Type B pancreatic cell (in vitro differentiated cells): ENCODE data around the gene AZIN2. TPM values are rescaled to one million over a fixed set of nuclear protein-coding genes. Genes with fewer than 3 reads are reported as not detected.
"Not testable (repeated sequence)": the region's sequence is repeated elsewhere in the genome, so short reads cannot be mapped to it uniquely, and the experiment has no call there.

Source experiments
- DNase-seq: peaks from one replicate; pipeline ENCODE4 v3.0.0; 2021; ENCODE audit warnings: mixed read lengths; ENCODE audit not compliant: unreplicated experiment; ENCODE audit errors: extremely low spot score
- H3K27ac Mint-ChIP-seq: 2 replicates; pipeline ENCODE4 v1.8.0; 2021; ENCODE audit warnings: mild to moderate bottlenecking, mixed read lengths
- H3K27me3 Mint-ChIP-seq: 2 replicates; pipeline ENCODE4 v1.8.0; 2021; ENCODE audit warnings: mixed read lengths
- H3K36me3 Mint-ChIP-seq: 2 replicates; pipeline ENCODE4 v1.8.0; 2021; ENCODE audit warnings: mixed read lengths
- H3K4me1 Mint-ChIP-seq: one replicate; pipeline ENCODE4 v1.8.0; 2021; ENCODE audit warnings: mixed read lengths; ENCODE audit not compliant: unreplicated experiment
- H3K4me3 Mint-ChIP-seq: 2 replicates; pipeline ENCODE4 v1.8.0; 2021; ENCODE audit warnings: mild to moderate bottlenecking, mixed read lengths
- H3K9me3 Mint-ChIP-seq: 2 replicates; pipeline ENCODE4 v1.8.0; 2021; ENCODE audit warnings: mixed read lengths
- total RNA-seq: library from RNA; stranded (reverse); gene quantifications from 2 replicates; pipeline ENCODE4 v1.2.1, GENCODE V29; 2021; ENCODE audit warnings: low replicate concordance
- TF ChIP-seq, protein P1 (sequence below): fragments of 200-600 bp; sonication (generic); conservative IDR thresholded peaks from 2 replicates; pipeline ENCODE4 v1.5.0; 2021; ENCODE audit warnings: antibody characterized with exemption, mild to moderate bottlenecking

AZIN2 gene
- total RNA-seq, 1 donor from 2014 or later, result 8.9 TPM

DNA sequence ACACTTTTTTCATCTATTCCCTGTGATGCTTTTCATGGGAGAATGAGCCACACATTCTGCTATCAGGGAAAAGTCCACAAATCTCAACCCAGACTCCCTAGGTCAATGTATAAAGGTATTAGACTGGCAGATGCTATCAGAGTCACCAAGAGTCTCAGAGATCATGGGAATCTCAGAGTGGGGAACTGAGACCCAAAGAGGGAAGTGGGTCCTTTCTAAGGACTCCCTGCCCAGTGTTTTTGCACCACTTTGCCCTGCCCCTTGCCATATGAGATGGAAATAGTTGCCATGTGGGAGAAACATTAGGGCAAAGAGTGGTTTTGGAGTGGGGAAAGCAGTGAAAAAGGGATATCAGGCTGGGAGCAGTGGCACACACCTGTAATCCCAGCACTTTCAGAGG lies 19.1 kb upstream of the AZIN2 start:
- Mint-ChIP-seq H3K27me3 (no peaks in the 10 kb centered on the region), H3K9me3 (peaks cover 27% of the 10 kb centered on the region), H3K36me3 (no peaks in the 10 kb centered on the region), H3K4me3 (no peak overlapping the region), H3K27ac (no peak overlapping the region), H3K4me1 (no peaks in the 10 kb centered on the region)
- DNase-seq, result no peak
- TF ChIP-seq, protein P1, sequence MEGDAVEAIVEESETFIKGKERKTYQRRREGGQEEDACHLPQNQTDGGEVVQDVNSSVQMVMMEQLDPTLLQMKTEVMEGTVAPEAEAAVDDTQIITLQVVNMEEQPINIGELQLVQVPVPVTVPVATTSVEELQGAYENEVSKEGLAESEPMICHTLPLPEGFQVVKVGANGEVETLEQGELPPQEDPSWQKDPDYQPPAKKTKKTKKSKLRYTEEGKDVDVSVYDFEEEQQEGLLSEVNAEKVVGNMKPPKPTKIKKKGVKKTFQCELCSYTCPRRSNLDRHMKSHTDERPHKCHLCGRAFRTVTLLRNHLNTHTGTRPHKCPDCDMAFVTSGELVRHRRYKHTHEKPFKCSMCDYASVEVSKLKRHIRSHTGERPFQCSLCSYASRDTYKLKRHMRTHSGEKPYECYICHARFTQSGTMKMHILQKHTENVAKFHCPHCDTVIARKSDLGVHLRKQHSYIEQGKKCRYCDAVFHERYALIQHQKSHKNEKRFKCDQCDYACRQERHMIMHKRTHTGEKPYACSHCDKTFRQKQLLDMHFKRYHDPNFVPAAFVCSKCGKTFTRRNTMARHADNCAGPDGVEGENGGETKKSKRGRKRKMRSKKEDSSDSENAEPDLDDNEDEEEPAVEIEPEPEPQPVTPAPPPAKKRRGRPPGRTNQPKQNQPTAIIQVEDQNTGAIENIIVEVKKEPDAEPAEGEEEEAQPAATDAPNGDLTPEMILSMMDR, result no peak

DNA sequence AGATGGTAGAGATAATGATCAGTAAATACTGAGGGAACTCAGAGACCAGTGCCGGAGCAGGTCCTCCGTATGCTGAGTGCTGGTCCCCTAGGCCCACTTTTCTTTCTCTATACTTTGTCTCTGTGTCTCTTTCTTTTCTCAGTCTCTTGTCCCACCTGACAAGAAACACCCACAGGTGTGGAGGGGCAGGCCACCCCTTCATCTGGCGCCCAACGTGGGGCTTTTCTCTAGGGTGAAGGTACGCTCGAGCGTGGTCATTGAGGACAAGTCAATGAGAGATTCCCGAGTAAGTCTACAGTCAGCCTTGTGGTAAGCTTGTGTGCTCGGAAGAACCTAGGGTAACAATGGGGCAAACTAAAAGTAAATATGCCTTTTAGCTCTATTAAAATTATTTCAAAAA lies 16.7 kb upstream of the AZIN2 start:
- not testable (repeated sequence) for H3K36me3 Mint-ChIP-seq, H3K27ac Mint-ChIP-seq, H3K4me1 Mint-ChIP-seq, H3K4me3 Mint-ChIP-seq, DNase-seq
- Mint-ChIP-seq H3K27me3 (peaks cover 12% of the 10 kb centered on the region), H3K9me3 (peaks cover 24% of the 10 kb centered on the region)

DNA sequence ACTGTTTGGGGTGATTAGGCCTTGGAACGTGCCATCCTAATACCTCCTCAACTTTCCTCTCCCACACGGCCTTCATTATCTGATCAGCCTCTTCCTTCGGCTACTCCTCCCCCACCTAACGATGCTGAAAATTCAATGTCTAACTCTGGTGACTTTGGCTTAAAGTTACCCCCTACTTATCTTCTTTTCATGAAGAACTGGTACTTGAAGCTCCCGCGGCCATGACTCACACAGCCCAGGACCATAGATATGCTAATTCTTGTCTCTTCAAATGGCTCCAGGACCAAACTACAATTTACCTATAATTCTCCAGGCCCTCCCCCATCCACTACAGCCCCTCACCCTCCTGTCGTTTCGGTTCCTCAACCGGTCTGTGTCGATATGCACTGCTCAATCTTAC lies 15.7 kb upstream of the AZIN2 start:
- H3K4me1 Mint-ChIP-seq, result no peaks in the 10 kb centered on the region
- peaks cover 24% of the 10 kb centered on the region for H3K9me3 Mint-ChIP-seq
- DNase-seq, result no peak
- no peaks in the 10 kb centered on the region for H3K36me3 Mint-ChIP-seq
- TF ChIP-seq, protein P1, result no peak
- no peak overlapping the region for H3K27ac Mint-ChIP-seq
- no peak overlapping the region for H3K4me3 Mint-ChIP-seq
- H3K27me3 Mint-ChIP-seq, result peaks cover 19% of the 10 kb centered on the region

DNA sequence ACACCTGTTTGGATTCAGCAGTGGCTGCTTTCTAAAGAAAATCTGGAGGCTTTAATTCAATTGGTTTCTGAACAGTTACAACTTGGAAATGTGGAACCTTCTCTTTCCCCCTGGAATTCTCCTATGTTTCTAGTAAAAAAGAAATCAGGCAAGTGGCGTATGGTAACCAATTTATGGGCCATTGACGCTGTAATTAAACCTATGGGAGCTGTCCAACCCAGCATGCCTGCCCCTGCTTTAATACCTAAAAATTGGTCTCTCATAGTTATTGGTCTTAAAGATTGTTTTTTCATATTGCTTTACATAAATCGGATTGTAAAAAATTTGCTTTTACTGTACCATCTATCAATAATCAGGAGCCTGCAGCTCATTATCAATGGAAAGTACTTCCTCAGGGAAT lies 14.5 kb upstream of the AZIN2 start:
- Mint-ChIP-seq H3K27me3 (peaks cover 22% of the 10 kb centered on the region), H3K9me3 (peaks cover 24% of the 10 kb centered on the region)
- not testable (repeated sequence) for H3K36me3 Mint-ChIP-seq, H3K4me1 Mint-ChIP-seq, H3K27ac Mint-ChIP-seq, H3K4me3 Mint-ChIP-seq, DNase-seq

DNA sequence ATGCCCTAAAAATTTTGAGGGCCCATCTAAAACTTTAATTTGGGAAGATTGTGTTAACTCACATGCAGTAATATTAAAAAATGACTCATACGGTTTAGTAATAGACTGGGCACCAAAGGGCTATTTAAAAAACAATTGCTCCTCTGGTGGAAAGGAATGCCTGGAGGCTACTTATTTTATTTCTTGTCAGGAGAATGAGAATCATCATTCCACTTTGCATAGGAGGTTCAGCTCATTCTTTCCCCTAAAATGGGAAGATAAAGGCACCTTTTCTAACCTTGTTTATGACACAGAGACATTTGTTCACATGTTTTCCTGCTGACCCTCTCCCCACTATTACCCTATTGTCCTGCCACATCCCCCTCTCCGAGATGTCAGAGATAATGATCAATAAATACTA lies 12.8 kb upstream of the AZIN2 start:
- not testable (repeated sequence) for H3K4me3 Mint-ChIP-seq, H3K36me3 Mint-ChIP-seq, H3K27ac Mint-ChIP-seq, DNase-seq, H3K4me1 Mint-ChIP-seq
- peaks cover 19% of the 10 kb centered on the region for H3K9me3 Mint-ChIP-seq
- H3K27me3 Mint-ChIP-seq, result peaks cover 22% of the 10 kb centered on the region

DNA sequence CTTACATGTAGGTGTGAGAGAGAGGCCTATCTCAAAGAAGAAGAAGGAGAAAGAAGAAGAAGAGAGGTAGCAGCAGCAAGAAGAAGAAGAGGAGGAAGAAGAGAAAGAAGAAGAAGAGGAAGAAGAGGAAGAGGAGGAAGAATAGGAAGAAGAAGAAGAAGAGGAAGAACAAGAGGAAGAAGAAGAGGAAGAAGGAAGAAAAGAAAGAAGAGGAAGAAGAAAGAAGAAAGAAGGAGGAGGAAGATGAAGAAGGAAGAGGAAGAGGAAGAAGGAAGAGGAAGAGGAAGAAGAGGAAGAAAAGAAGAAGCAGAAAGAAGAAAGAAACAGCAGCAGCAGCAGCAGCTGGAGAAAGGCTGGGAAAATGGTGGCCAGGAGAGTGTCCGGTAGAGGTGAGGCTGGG lies 10.3 kb upstream of the AZIN2 start:
- Mint-ChIP-seq H3K27me3 (peaks cover 22% of the 10 kb centered on the region), H3K4me3 (no peak overlapping the region), H3K4me1 (no peaks in the 10 kb centered on the region), H3K9me3 (peaks cover 5% of the 10 kb centered on the region), H3K27ac (no peak overlapping the region), H3K36me3 (no peaks in the 10 kb centered on the region)
- DNase-seq, result no peak
- TF ChIP-seq, protein P1, result no peak

DNA sequence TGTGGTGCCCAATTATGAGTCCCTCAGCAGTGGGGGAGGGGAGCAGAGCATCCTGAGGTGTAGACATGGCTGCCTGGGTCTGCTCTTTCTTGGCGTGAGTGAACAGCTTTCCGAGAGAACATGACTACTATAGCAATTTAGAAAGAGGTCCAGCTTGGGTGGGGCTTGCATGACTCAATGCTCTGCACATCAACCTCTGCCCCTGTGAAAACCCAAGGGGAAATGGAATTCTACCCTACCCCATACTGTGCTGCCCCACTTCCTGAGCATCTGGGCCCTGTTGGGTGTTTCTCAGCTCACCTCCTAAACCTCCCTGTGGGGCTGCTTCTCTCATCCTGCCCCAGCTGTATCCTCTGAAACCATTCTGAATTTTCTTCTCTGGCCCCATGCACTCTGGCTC lies 8.2 kb upstream of the AZIN2 start:
- DNase-seq, result no peak
- Mint-ChIP-seq H3K36me3 (no peaks in the 10 kb centered on the region), H3K27ac (no peak overlapping the region), H3K4me1 (no peaks in the 10 kb centered on the region), H3K4me3 (no peak overlapping the region), H3K27me3 (peaks cover 14% of the 10 kb centered on the region), H3K9me3 (no peaks in the 10 kb centered on the region)
- TF ChIP-seq, protein P1, result no peak
